HG03571 (cell line): ENCODE results near the gene MRPS7.
"Not testable (repeated sequence)": the region's sequence is repeated elsewhere in the genome, so short reads cannot be mapped to it uniquely, and the experiment has no call there.

Experiments used
- ATAC-seq: cut with Tn5 transposase; IDR thresholded peaks from one replicate; pipeline ENCODE4 v1.9.1; 2021; ENCODE audit not compliant: unreplicated experiment

The MRPS7 gene

DNA sequence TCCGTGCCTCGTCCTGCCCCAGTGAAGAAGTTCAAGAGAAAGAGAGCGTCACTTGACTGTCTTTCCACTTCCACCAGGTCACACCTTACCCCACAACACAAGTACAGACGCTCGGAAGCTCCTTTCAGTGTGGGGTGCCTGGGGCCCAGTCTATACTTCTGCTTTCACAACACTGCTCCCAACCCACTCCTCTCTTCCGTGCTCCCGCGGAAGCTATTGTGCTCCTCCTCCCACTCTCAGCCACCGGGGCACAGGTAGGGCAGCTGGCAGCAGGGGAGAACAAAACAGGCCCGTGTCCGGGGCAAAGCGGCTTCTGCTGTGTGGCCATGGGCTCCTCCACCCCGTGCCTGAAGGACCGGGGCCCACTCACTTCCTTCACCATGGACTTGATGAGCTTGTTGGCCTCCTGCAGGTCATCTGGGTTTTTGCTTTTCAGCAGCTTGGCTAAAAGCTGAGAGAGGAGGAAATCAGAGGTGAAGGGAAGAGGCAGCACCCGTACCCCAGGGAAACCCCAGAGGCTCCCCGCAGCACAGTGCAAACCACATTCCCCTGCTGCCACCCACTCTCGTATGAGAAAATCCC is 19.1 kb upstream of the MRPS7 start:
- ATAC-seq = no peak

DNA sequence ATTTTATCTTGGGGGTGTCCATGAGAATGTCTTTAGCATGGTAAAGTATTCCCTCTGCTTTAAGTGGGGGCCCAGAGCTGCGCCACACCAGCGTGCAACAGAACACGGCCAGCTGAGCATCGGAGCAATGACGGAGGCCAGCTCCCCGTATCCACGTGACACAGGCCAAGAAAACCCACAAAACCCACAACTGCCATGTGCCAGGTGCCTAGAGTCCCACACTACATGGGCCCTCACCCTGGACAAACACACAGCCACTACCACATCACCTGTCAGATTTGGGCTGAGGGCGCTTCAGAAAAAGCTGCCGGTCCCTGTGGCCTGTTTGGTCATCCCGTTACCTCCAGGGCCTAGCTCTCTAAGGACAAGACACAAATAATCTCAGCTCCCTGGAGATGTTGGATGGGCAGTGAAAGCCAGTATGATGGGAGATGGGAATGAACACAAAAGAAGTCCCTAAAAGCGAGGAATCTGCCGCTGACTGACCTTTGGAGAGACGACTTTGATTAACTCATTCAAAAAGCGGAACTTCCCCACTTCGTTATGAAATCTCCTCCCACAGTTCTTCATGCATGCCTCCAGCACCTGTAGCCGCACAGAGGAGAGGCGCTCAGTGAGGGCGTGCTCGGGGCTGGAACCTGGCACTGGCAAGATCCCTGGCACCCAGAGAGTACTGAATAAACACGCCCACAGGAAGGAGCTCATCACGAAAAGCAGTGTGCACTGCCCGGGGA is 17.4 kb upstream of the MRPS7 start:
- no peak for ATAC-seq

DNA sequence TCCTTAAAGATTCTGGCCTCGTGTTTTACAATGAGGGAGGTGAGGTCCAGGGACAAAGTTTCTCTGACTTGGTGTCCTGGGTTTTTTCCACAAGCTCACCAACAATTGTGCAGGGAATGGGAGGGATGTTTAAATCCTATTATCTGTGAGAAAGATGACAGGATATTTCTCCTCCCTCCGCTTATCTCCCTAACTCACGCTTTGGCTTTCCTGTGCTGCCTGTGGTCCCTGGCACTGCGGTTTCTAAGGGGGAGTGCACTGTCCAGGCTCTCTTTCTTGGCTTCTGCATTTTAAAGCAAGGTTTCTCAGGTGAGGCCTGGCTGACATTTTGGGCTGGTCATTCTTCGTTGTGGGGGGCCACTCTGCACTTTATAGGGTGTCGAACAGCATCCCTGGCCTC is 16.7 kb upstream of the MRPS7 start:
- ATAC-seq = no peak

DNA sequence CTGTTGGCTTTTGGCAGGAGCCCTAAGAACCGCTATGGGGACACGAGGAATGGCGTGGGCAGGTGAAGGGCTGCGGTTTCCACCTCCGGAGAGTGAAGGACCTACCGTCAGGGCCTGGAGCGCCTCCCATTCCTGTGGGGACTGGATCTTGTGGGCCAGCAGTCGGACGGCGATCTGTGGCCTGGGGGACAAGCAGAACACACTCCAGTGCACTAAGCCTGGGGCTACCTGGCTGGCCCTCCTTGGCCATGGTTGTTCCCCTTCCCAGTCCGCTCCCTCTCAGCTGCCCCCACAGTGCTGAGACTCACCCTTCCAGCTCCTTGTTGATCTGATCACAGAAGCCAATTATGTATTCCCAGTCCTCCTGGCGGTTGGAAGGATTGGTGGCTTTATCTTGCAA is 15.3 kb upstream of the MRPS7 start:
- ATAC-seq = no peak

DNA sequence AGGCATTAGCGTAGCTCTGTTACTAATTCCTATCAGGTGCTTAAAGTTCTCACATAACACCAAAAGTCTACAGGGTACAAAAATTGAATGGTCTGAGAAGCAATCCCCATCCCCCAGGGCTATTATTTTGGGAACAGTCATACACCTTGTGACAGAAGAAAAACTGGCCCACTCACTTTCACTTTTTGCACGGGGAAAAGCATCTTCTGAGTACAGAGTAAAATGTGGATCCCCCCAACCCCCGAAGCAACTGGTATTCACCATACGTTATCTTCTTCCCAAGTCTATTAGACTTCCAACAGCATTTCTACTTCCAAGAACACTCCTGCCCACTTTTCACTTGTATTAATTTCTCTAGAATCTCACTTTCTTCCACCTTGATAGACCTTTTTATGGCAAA is 12.1 kb upstream of the MRPS7 start:
- ATAC-seq = no peak

DNA sequence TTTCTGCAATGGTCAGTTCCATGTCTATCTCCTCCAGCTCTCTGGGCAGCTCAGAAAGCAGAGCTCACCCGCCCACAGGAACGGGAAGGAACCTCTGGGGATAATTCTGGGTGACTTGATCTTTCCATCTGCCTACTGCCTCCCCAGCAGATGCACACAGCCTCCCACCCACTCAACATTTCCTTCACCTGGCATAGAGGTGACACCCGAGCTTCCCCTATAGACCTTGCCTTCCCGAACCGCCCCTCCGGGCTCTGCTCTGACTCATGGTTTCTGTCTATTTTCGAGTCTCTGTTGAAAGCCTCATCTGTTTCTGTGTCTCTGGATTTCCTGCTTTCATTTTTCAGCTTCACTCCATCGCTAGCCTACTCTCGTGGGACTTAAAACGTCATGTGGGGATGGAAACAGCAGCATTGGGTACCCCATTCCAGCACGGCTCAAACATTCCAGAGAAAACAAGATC is 11.6 kb upstream of the MRPS7 start:
- ATAC-seq = peak; percentile 71

DNA sequence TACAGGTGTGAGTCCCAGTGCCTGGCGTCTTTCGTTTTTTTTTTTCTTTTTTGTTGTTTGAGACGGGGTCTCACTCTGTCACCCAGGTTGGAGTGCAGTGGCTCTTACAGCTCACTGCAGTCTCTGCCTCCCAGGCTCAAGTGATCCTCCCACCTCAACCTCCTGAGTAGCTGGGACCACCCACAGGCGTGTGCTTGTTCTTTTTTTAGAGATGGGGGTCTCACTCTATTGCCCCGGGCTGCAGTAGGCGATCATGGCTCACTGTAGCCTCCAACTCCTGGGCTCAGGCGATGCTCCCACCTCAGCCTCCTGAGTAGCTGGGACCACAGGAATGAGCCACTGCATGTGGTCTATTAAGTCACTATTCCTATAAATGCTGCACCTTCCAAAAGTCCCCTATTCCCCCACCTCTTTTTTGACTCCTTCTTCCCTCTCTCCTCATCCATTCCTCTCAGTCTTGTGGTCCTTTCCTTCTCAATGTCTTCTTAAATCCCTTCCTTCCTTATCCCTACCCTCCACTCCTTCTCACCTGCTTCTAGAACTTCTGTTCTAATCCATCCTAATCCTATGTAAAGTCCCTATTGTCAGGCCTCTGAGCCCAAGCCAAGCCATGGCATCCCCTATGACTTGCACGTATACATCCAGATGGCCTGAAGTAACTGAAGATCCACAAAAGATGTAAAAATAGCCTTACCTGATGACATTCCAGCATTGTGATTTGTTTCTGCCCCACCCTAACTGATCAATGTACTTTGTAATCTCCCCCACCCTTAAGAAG is 9.5 kb upstream of the MRPS7 start:
- ATAC-seq = no peak

DNA sequence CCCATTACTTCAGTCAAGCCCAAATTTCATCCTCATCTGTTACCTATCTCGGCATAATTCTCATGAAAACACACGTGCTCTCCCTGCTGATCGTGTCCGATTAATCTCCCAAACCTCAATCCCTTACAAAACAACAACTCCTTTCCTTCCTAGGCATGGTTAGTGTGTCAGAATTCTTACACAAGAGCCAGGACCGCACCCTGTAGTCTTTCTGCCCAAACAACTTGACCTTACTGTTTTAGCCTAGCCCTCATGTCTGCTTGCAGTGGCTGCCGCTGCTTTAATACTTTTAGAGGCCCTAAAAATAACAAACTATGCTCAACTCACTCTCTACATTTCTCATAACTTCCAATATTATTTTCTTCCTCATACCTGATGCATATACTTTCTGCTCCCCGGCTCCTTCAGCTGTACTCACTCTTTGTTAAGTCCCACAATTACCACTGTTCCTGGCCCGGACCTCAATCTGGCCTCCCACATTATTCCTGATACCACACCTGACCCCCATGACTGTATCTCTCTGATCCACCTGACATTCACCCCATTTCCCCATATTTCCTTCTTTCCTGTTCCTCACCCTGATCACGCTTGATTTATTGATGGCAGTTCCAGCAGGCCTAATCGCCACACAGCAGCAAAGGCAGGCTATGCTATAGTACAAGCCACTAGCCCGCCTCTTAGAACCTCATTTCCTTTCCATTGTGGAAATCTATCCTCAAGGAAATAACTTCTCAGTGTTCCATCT is 5.6 kb upstream of the MRPS7 start:
- ATAC-seq = not testable (repeated sequence)

DNA sequence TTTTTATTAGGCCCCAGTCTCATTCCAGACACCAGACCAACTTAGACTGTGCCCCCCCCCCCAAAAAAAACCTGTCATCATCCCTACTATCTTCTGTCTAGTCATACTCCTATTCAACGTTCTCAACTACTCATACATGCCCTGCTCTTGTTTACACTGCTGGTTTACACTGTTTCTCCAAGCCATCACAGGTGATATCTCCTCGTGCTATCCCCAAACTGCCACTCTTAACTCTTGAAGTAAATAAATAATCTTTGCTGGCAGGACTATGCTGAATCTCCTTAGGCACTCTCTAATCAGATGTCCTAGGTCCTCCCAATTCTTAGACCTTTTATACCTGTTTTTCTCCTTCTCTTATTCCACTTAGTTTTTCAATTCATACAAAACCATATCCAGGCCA is 4.5 kb upstream of the MRPS7 start:
- not testable (repeated sequence) for ATAC-seq

DNA sequence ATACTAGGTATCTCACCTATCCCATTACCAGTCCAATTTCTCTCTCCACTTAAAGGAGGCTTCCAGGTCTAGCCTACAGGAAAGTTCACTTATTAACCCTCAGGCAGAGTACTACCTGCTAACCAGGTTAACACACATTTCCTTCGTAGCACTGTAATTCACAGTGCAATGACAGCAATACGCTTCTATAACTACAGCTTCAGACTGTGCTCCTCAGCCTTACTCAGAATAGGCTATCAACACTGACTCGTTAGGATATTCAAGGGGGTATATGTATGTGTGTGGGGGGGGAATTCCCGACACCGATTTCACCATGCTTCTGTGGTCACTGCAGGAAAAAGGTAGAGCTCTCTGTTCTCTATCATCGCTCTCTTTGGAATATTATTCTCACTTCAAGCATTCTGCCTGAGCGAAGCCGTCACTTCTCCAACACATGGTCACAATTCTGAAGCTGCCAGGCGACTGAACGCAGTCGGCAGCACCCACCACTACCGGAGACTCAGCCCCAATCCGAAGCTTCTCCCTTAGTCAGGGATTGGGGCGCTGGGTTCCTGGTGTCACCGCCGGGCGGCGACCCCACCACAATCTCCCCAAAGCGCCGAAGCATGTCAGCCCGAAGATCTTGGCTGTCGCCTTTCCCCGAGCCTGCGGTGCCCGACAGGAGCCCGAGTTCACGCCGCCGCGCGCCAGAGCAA is 891 bp upstream of the MRPS7 start:
- peak; percentile 19 for ATAC-seq

DNA sequence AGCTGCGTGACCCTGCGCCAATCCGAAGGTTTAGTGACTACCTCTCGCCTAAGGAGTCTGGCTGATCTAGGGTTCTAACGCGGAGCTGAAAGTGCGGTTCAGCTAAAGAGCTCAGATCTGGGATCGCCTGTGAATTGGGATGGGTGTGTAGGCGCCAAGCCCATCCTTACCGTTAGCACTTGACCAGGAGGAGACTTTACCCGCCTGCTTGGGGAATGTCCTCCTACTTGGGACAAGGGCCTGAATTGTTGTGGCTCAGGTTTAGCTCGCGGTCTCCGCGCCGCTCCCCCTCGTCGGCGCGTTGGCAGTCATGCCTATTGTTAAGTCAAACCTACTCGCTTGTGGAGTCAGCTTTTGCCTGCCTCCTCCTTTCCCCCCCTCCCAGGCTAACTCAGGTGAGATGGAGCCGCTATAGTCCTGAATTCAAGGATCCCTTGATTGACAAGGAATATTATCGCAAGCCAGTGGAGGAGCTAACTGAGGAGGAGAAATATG is 480 bp downstream of the MRPS7 start:
- no peak for ATAC-seq

DNA sequence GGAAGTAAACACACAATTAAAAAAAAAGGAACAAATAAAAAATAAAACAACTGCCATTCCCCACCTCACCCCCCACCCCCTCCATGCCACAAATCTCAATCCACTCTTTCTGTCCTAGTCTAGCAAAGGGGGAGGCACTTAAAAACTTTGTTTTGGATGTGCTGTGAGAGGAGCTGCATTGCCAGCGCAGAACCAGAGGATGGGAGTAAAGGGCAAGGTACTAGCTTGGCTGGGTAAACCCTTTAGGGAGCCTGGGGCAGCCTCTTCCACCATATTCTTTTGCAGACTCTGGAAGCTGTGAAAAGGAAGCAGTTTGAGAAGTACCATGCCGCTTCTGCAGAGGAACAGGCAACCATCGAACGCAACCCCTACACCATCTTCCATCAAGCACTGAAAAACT is 1.4 kb downstream of the MRPS7 start:
- ATAC-seq = no peak

DNA sequence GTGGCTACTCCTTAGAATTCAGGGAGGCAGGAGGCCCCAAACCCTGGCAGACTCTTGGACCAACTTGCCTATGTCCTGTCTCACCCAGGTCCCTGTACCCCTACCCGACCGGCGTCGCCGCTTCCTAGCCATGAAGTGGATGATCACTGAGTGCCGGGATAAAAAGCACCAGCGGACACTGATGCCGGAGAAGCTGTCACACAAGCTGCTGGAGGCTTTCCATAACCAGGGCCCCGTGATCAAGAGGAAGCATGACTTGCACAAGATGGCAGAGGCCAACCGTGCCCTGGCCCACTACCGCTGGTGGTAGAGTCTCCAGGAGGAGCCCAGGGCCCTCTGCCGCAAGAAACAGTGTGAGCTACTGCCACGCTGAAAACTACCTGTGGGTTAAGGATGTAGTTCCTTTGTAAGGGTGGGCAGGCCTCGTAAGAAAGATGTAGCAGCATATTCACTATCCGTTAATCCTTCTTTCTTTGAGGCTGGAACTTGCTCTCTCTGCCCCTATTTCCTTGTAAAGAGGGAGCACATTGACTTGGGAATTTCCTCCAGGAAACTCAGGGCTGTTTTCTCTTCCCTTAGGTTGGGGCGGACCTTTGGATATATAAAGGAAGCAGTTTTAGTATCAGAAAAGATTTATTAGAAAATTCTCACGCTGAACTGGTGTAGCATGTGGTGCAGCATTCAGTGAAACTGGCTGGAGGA is 4.1 kb downstream of the MRPS7 start:
- no peak for ATAC-seq

DNA sequence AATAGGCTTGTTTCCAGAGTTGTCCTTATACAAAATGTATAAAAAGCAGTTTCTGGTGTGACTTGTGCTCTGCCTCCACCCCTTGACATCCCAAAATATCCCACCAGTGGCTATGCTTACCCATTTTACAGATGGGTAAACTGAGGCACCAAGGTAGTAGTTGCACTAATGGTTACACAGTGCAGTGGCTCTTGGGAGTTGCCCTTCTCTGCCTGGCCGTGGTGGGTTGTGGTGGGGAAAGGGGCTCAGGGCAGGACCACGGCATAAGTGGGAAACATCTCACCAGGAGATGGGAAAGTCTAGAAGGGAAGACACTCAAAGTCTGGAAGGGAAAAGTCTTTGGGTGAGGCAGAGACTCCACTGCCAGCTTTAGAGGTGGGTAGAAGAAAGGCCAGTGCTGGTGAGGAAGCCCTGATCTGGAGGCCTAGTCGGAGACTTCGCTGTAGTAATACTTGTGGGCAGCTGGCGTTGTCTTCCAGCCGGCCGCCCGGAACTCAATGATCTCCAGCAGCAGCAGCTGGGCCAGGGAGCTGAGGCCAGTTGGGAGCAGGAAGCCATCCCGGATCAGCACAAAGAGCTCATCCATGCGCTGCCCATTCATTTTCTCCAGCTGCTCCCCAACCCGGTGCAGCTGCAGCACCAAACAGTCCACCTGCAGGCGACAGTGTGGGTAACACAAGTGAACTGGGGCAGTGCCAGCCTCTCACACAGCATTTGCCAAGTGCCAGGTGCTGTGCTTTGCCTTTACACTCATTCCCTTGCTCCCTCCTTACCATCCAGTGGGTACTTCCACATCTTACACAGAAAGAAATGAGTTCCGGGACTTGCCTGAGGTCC is 4.9 kb downstream of the MRPS7 start:
- ATAC-seq = no peak

DNA sequence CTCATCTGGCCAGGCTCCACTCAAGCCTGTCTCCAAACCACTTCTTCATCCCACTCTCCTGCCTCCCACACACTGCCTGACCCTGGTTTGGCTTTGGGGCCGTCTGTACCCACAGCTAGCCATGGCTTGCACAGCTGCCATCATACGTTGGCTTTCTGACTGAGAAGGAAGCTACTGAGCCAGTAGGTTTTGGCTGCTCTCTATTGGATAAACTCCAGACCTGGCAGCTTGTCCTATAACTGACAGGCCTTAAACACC is 5.4 kb downstream of the MRPS7 start:
- ATAC-seq = no peak

DNA sequence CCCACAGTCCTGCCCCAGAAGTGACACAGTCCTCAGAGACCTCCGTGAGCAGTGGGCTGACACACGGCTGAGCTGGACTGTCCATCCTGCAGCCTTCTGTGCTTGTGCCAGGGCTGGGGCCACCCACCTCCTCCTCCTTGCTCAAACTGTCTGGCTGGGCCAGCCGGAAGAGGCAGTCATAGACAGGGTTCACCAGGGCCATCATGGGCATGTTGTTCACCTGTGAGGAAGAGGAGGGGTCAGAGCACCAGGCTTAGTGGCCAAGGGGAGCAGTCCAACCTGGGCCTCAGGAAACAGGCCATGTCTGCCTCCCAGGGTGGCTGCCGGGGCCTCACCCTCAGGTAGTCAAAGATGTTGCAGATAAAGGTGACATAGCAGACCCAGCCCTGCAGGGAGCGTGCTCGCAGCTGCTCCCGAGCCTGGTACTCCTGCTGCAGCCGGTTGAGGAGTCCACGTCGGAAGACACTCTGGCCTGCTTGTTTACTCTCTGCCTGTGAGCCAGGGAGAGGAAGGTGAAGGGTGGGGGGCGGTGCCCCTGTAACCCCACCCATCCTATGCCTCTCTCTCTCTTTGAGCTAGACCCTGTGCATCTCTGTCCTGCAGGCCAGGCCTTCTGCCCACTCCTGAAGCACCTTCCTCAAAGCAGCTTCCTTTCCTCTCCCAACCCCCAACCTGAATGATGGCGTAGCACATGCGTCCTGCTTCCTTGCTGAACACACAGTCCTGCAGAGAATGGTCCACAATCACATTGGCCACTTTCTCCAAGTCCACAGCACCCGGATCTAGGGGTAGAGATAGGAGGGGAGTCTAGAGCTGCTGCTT is 5.9 kb downstream of the MRPS7 start:
- no peak for ATAC-seq

DNA sequence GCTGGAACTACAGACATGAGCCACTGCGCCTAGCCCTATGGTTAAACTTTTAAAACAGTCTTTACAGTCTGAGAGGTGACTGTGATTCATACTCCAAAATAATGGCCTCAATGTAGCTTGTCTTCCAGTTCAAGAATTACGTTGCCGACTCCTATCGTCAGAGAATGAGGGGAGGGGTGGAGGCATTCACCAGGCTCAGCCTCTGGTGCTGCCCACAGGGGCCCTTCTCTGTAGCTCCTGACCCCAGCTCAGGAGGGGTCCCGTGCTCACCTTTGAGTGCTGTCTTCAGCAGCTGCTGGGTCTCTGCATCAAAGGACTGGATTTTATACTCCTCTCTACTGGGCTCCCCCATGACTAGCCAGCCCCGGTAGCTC is 8.2 kb downstream of the MRPS7 start:
- no peak for ATAC-seq

DNA sequence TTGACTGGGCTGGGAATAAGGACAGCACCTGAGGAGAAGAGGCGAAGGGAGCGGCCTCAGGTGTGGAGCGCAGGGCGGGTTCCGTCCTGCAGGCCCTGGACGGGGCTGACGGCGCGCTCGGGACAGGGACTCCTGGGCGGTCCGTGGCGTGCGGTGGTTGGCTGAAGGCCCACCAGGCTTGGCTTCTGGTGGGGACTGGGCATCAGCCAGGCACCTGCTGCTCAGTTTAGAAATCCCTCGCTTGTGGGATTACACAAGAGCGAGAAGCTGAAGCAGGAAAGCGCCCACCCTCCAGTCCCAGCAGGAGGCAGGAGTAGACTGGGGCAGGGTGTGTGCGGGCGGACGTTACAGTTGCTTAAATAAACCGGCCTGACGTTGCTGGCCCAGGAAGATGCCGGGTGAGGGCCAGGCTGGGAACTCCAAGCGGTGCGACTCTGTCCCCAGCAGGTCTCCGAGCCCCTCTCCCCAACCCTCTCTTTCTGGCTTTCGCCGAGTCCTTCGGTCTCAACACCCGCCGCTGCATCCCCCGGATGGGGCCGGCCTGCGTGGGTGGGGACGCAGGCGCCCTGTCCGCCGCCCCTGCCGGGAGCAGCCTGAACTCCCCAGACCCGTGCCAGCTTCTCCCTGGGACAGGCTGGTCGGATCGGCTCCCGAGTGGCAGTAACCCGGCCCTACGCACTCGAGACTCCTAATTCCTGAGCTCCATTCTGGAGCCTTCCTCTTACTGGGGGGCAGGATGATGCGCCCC is 8.7 kb downstream of the MRPS7 start:
- ATAC-seq = peak; percentile 31
